ENCODE measurements around the gene PNRC2. TPM values are rescaled to one million over a fixed set of nuclear protein-coding genes. Genes with fewer than 3 reads are reported as not detected.

Gene PNRC2
- total and polyA plus RNA-seq, 8 donors = 79.0 to 266 (median 238) TPM

DNA sequence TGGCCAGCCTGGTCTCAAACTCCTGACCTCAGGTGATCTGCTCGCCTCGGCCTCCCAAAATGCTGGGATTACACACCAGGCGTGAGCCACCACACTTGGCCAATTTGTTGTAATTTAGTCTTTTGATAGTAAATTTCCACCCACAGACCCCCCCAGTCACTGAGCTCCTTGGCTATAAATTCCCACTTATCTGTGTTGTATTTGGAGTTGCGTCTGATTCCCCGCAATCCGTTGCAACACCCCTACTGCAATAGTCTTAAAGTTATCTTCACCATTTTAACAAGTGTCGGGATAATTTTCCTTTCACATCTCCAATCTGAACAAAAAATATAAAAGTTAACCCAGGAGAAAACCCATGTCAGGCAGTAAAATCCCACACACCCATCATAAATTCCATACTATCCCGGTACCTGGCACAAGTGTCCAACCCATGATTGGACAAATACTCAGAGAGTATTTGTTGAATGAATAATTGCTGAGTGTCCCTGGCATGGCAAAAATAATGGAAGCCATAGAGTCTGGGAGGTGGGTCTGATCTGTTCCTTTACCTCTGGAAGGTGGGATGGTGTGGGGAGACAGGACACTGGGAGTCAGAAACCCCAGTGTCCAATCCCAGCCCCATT is 37.2 kb upstream of the PNRC2 start:
- ATAC-seq (no peak), DNase-seq (no peak)
- TF ChIP-seq, protein P1, sequence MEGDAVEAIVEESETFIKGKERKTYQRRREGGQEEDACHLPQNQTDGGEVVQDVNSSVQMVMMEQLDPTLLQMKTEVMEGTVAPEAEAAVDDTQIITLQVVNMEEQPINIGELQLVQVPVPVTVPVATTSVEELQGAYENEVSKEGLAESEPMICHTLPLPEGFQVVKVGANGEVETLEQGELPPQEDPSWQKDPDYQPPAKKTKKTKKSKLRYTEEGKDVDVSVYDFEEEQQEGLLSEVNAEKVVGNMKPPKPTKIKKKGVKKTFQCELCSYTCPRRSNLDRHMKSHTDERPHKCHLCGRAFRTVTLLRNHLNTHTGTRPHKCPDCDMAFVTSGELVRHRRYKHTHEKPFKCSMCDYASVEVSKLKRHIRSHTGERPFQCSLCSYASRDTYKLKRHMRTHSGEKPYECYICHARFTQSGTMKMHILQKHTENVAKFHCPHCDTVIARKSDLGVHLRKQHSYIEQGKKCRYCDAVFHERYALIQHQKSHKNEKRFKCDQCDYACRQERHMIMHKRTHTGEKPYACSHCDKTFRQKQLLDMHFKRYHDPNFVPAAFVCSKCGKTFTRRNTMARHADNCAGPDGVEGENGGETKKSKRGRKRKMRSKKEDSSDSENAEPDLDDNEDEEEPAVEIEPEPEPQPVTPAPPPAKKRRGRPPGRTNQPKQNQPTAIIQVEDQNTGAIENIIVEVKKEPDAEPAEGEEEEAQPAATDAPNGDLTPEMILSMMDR (IDR thresholded peaks at IDR 0.05) = no peak
- no peak overlapping the region for H3K4me3 ChIP-seq
- no peaks in the 10 kb centered on the region for H3K27me3 ChIP-seq
- no peaks in the 10 kb centered on the region for H3K36me3 ChIP-seq
- H3K4me1 ChIP-seq = peaks cover 3 to 10% of the 10 kb centered on the region in 2 donors
- intact Hi-C loops (cut with DNase I) = no loop called here
- no peaks in the 10 kb centered on the region for H3K9me3 ChIP-seq
- H3K27ac ChIP-seq = no peak overlapping the region

DNA sequence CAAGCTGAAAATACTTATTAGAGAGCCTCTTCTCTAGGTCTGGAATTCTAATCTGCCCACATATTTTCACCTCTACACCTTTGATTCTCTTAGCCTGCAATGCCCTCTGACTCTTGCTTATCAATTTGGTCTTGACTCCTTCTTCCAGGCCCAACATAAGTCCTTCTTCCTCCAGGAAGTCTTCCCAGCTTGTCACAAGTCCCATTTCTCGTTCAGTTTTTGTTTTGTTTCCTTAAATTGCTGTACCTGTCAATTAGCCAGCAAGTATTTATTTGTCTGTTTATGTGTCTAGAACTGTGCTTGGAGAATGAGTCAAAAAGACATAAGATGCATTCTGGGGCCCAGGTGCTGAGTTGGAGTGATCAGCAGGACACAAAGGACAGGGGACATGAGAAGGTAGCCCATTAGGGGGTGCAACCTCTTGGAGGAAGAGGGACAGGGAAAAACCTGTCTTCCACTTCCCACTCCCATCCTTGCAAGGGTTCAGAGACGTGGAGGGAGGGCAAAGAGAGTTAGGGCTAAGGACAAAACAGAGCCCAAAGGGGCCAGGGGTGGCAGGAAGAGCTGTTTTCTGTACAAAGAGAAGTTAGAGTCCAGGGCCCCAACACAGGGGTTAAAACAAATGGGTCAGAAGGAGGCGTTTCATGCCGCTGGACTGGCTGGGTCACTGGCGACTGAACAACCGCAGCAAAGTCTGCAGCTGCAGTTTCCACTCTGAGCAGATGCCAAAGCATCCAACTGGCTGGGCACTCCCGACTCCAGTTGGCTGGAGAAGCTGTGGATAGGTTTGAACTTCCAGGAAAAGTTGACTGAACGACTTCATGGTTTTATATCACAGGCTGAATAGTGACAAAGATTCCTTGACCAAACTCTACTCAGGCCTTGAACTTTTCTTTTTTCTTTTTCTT is 35.8 kb upstream of the PNRC2 start:
- Histone ChIP-seq H3K4me1 (peaks cover 3 to 10% of the 10 kb centered on the region in 2 donors), H3K36me3 (no peaks in the 10 kb centered on the region), H3K27ac (no peak overlapping the region), H3K27me3 (no peaks in the 10 kb centered on the region), H3K4me3 (no peak overlapping the region), H3K9me3 (no peaks in the 10 kb centered on the region)
- TF ChIP-seq, protein P1 (IDR thresholded peaks at IDR 0.05) = no peak
- DNase-seq = no peak
- ATAC-seq = no peak
- intact Hi-C loops (cut with DNase I) = no loop called here

DNA sequence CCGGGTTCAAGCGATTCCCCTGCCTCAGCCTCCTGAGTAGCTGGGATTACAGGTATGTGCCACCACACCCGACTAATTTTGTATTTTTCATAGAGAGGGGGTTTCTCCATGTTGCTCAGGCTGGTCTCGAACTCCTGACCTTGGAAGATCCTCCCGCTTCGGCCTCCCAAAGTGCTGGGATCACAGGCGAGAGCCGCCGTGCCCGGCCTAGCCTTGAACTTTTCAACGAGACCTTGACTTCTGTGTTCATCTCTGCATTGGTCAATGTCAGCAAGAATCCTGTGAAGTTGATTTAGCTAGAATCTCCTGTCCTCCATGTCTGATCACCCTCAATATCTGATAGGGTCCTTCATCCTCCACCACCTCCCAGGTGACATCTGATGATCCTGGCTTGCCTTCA is 35.0 kb upstream of the PNRC2 start:
- Histone ChIP-seq H3K27me3 (no peaks in the 10 kb centered on the region), H3K9me3 (no peaks in the 10 kb centered on the region), H3K36me3 (no peaks in the 10 kb centered on the region), H3K27ac (no peak overlapping the region), H3K4me3 (no peak overlapping the region), H3K4me1 (peaks cover 3 to 9% of the 10 kb centered on the region in 2 donors)
- DNase-seq (no peak), ATAC-seq (no peak)
- intact Hi-C loops (cut with DNase I) = no loop called here
- TF ChIP-seq, protein P1 (IDR thresholded peaks at IDR 0.05) = no peak

DNA sequence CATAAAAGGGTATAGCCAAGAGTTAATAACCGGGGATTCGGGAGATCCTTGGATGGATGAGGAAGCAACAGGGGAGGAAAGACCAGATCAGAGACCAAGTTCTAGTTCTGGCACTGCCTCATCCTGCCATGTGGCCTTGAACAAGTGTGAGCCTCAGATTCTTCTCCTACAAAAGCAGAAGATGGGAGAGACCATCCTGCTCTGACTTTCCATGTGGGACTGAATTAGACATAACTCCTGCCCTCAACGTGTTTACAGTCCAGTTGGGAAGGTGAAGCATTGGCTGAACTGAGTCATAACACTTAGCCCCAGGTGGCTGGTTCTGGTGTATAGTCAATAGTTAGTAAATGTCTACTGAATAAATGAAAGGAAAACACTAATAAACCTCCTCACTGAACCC is 34.3 kb upstream of the PNRC2 start:
- ATAC-seq = no peak
- Histone ChIP-seq H3K4me1 (peaks cover under 1 to 2% of the 10 kb centered on the region in 2 donors), H3K9me3 (no peaks in the 10 kb centered on the region), H3K27ac (no peak overlapping the region), H3K4me3 (no peak overlapping the region), H3K27me3 (no peaks in the 10 kb centered on the region), H3K36me3 (no peaks in the 10 kb centered on the region)
- DNase-seq = no peak
- intact Hi-C loops (cut with DNase I) = no loop called here
- TF ChIP-seq, protein P1 (IDR thresholded peaks at IDR 0.05) = no peak

DNA sequence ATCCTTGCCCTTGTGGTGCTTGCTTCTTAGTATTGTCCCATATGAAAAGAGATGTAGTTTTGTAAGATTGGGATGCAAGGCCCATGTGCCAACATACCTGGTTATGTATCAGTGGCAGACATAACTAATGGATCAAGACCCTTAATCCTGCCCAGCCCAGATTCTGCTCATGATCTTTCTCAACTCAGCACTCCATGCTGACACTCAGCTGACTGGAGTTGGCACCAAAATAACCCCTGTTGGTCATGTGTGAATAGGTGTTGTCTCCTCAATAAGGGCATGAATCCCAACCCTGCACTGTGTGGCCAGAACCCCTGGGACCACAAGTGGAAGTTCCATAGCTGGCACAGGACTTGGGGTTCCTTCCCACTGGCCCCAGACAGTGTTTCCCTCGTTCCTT is 32.5 kb upstream of the PNRC2 start:
- no peak overlapping the region for H3K27ac ChIP-seq
- H3K36me3 ChIP-seq = no peaks in the 10 kb centered on the region
- no peak overlapping the region for H3K4me3 ChIP-seq
- no peaks in the 10 kb centered on the region for H3K9me3 ChIP-seq
- ATAC-seq = no peak
- no peak for DNase-seq
- TF ChIP-seq, protein P1 (IDR thresholded peaks at IDR 0.05) = no peak
- H3K4me1 ChIP-seq = peaks cover 0 to 7% of the 10 kb centered on the region in 2 donors
- intact Hi-C loops (cut with DNase I) = no loop called here
- H3K27me3 ChIP-seq = no peaks in the 10 kb centered on the region

All from left lung (tissue), 10 donors.